Esophagus muscularis mucosa (tissue), 4 donors: Measurements from ENCODE around the gene NR5A2. TPM values are rescaled to one million over a fixed set of nuclear protein-coding genes. Genes with fewer than 3 reads are reported as not detected.

Experiments
- DNase-seq: peaks from one replicate; pipeline ENCODE4 v3.0.0-alpha.2; 2017; ENCODE audit errors: extremely low spot score
- H3K27ac ChIP-seq, 4 donors: fragments of 200-600 bp; sonication (generic); replicated peaks in 1 of 4; 1 replicate in 3 of 4; 2 replicates in 1 of 4; pipeline ENCODE4 v1.5.1; 2016 to 2019; ENCODE audit warnings: mild to moderate bottlenecking in 1 of 4
- H3K27me3 ChIP-seq, 4 donors: fragments of 200-600 bp; sonication (generic); one replicate each; pipeline versions ENCODE4 v1.5.1 to v1.6.0; 2016 to 2019
- H3K36me3 ChIP-seq, 4 donors: fragments of 200-600 bp; sonication (generic); one replicate each; pipeline ENCODE4 v1.5.1; 2016 to 2019
- H3K4me1 ChIP-seq, 4 donors: fragments of 200-600 bp; sonication (generic); one replicate each; pipeline ENCODE4 v1.5.1; 2016 to 2019
- H3K4me3 ChIP-seq, 4 donors: fragments of 200-600 bp; sonication (generic); 1 replicate in 2 of 4; 2 replicates in 2 of 4; pipeline ENCODE4 v1.5.1; 2016 to 2019; ENCODE audit warnings: mild to moderate bottlenecking in 4 of 4, moderate library complexity in 1 of 4
- H3K9me3 ChIP-seq, 4 donors: fragments of 200-600 bp; sonication (generic); 1 replicate in 3 of 4; 2 replicates in 1 of 4; pipeline ENCODE4 v1.5.1; 2016 to 2019
- EP300 ChIP-seq: sonication (generic); formaldehyde crosslinking; IDR thresholded peaks from one replicate; pipeline ENCODE4 v1.6.1; 2017; ENCODE audit warnings: antibody characterized with exemption
- POLR2A ChIP-seq: fragments of 450-650 bp; IDR thresholded peaks from one replicate; pipeline ENCODE4 v1.6.1; 2017; ENCODE audit warnings: antibody characterized with exemption, moderate library complexity, mild to moderate bottlenecking, low read depth
- POLR2AphosphoS5 ChIP-seq, 2 donors: sonication (generic); formaldehyde crosslinking; IDR thresholded peaks; one replicate each; pipeline ENCODE4 v1.6.1; 2017; ENCODE audit warnings: antibody characterized with exemption in 2 of 2
- WGBS: methylation state at CpG from one replicate; pipeline ENCODE4 v1.1.5; 2018; 5-methylcytosine and 5-hydroxymethylcytosine counted together
- intact Hi-C: fragments of 100-400 bp; cut with DNase I; formaldehyde crosslinking; loops from one replicate; pipeline ENCODE4 v1.15.1; 2023
- total RNA-seq, 4 donors: library from RNA; depleted of rRNA; stranded (reverse); fragments of >200 nt; gene quantifications; one replicate each; pipeline versions ENCODE4 v1.1.0 to v1.2.1, GENCODE V29; 2016
- TF ChIP-seq, protein P1 (sequence below), 3 experiments: fragments of 200-600 bp in 2 of 3; fragments of 450-650 bp in 1 of 3; sonication (generic) in 2 of 3; IDR thresholded peaks; one replicate each; pipeline ENCODE4 v1.5.1; 2017 to 2019; ENCODE audit warnings: antibody characterized with exemption in 3 of 3, mild to moderate bottlenecking in 2 of 3, moderate library complexity in 1 of 3

The NR5A2 gene
- total RNA-seq, 4 donors from 2014 or later, result 0.83 to 4.0 (median 2.9) TPM

DNA sequence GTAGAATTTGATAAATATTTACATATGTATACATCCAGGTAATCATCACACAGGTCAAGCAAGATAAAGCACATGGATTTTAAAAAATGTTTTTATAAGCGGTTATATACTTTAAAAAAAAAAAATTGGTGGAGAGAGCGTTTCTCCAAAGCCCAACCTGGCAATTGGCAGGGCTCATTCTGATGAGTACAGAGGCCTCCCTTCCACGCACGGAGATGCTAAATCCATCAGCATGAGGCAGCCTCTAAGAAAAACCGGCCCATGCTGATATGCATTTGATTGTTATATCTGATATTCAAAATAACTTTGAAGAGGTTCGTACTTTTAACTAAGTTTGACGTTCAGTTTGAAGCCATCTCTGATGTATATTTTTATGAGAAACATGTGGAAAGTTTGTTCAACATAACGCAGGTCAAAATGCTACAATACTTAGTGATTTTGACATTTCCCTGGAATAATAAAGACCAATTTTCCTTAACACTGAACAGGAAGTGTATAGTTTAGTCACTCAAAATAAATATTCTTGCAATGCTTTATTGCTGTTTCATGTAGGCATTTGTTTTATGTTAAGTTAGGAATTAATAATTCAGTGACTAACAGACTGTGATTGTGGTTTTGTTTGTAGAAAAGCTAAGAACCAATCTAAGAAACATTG is 151.7 kb downstream of the NR5A2 start:
- TF ChIP-seq POLR2A, result no peak
- TF ChIP-seq, protein P1, sequence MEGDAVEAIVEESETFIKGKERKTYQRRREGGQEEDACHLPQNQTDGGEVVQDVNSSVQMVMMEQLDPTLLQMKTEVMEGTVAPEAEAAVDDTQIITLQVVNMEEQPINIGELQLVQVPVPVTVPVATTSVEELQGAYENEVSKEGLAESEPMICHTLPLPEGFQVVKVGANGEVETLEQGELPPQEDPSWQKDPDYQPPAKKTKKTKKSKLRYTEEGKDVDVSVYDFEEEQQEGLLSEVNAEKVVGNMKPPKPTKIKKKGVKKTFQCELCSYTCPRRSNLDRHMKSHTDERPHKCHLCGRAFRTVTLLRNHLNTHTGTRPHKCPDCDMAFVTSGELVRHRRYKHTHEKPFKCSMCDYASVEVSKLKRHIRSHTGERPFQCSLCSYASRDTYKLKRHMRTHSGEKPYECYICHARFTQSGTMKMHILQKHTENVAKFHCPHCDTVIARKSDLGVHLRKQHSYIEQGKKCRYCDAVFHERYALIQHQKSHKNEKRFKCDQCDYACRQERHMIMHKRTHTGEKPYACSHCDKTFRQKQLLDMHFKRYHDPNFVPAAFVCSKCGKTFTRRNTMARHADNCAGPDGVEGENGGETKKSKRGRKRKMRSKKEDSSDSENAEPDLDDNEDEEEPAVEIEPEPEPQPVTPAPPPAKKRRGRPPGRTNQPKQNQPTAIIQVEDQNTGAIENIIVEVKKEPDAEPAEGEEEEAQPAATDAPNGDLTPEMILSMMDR (IDR thresholded peaks at IDR 0.05), result no peak
- TF ChIP-seq EP300, result no peak
- no peak for TF ChIP-seq POLR2AphosphoS5 (IDR thresholded peaks at IDR 0.05)
- no peaks in the 10 kb centered on the region for H3K27me3 ChIP-seq
- H3K9me3 ChIP-seq, result no peaks in the 10 kb centered on the region
- 55% methylated on average over 8 of the region's 8 CpGs for WGBS
- H3K27ac ChIP-seq, result no peak overlapping the region
- intact Hi-C loops, result no loop called here
- peaks cover 7 to 12% (median 11%) of the 10 kb centered on the region in 4 donors for H3K4me1 ChIP-seq
- no peak overlapping the region for H3K4me3 ChIP-seq
- no peak for DNase-seq
- H3K36me3 ChIP-seq, result no peaks in the 10 kb centered on the region

DNA sequence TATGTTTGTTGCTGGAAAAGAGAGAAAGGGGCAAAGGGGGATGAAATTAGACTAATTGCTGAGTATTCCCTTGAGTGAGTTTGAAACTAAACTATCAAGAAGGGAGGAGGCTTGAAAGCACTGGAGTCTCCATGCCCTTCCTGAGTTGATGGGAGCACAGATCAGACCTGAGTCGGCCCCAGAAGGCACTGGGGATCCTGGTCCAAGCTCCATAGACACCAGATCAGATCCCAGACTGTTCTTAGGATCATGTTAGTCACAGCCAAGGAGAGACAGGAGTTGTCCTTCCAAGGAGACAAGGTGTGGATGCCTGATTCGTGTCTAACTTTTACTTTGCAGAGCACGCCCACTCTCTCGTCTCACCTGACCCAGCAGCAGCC is 152.3 kb downstream of the NR5A2 start:
- TF ChIP-seq, protein P1 (IDR thresholded peaks at IDR 0.05), result no peak
- TF ChIP-seq POLR2AphosphoS5 (IDR thresholded peaks at IDR 0.05), result no peak
- TF ChIP-seq POLR2A, result no peak
- no peak for TF ChIP-seq EP300
- Histone ChIP-seq H3K4me1 (peaks cover 12 to 17% (median 15%) of the 10 kb centered on the region in 4 donors), H3K4me3 (no peak overlapping the region), H3K27ac (no peak overlapping the region), H3K36me3 (no peaks in the 10 kb centered on the region), H3K27me3 (no peaks in the 10 kb centered on the region), H3K9me3 (no peaks in the 10 kb centered on the region)
- WGBS, result 85% methylated on average over 4 of the region's 4 CpGs
- no peak for DNase-seq
- intact Hi-C loops, result no loop called here

DNA sequence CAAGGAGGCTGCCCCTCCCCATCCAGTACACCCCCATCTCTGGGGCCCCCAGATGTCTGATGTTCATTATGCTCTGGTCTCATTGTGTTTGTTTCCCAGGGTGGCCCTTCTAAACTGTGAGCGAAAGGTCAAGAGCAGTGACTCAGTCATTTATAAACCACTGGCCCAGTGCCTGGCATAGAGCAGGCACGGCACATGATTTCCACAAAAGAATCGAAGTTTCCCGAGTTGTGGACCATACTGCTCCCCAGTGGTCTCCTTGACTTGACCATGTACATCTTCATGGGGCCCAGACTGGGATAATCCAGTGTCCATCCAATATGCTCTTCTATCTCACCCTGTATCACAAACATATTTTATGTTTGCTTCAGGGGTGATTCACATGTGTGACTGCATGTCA is 153.3 kb downstream of the NR5A2 start:
- DNase-seq, result no peak
- TF ChIP-seq POLR2AphosphoS5 (IDR thresholded peaks at IDR 0.05), result no peak
- no peak for TF ChIP-seq POLR2A
- H3K27ac ChIP-seq, result no peak overlapping the region
- H3K4me1 ChIP-seq, result peaks cover 12 to 19% (median 15%) of the 10 kb centered on the region in 4 donors
- intact Hi-C loops, result no loop called here
- no peaks in the 10 kb centered on the region for H3K27me3 ChIP-seq
- no peak overlapping the region for H3K4me3 ChIP-seq
- no peaks in the 10 kb centered on the region for H3K36me3 ChIP-seq
- WGBS, result 54% methylated on average over 4 of the region's 4 CpGs
- no peaks in the 10 kb centered on the region for H3K9me3 ChIP-seq

DNA sequence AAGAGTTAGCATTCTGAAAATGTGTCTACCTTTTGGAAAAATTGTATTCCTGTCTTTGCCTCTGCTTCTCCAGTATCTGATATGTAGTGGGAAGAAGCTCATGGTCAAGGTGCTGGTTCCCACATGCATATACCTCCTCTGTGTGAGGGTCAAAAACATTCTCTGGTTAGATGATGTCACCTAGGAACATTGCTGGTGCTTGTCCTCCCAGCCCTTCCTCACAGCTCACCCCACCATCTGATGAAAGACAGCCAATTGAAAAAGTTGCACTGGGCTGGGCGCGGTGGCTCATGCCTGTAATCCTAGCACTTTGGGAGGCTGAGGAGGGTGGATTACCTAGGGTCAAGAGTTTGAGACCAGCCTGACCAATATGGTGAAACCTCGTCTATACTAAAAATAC is 154.4 kb downstream of the NR5A2 start:
- no peaks in the 10 kb centered on the region for H3K9me3 ChIP-seq
- 100% methylated on average over 3 of the region's 3 CpGs for WGBS
- intact Hi-C loops, result no loop called here
- H3K36me3 ChIP-seq, result no peaks in the 10 kb centered on the region
- H3K4me3 ChIP-seq, result no peak overlapping the region
- no peaks in the 10 kb centered on the region for H3K27me3 ChIP-seq
- no peak overlapping the region for H3K27ac ChIP-seq
- TF ChIP-seq POLR2AphosphoS5 (IDR thresholded peaks at IDR 0.05) (no peak), EP300 (no peak), POLR2A (no peak)
- TF ChIP-seq, protein P1 (IDR thresholded peaks at IDR 0.05), result no peak
- H3K4me1 ChIP-seq, result peaks cover 12 to 19% (median 15%) of the 10 kb centered on the region in 4 donors
- DNase-seq, result no peak

DNA sequence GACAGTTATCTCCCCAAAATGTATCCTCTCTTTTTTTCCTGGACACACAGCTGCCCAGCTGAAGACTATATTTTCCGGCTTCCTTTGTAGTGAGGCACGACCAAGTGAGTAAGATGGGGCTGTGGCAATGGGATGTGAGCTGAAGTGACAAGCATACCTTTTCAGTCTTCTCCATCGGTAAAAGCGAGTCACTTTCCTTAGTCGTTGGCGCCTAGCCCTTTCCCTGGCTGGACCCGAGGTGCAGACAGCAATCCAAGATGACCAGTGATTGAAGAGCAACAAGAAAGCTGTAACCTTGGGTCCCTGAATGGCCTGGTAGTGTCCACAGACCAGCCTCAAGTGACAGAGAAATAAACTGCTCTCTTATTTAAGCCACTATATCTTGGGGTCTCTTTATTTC is 155.2 kb downstream of the NR5A2 start:
- Histone ChIP-seq H3K27ac (no peak overlapping the region), H3K4me3 (no peak overlapping the region), H3K27me3 (no peaks in the 10 kb centered on the region), H3K4me1 (peaks cover 12 to 19% (median 15%) of the 10 kb centered on the region in 4 donors), H3K9me3 (no peaks in the 10 kb centered on the region), H3K36me3 (no peaks in the 10 kb centered on the region)
- DNase-seq, result no peak
- 88% methylated on average over 7 of the region's 7 CpGs for WGBS
- no peak for TF ChIP-seq POLR2A
- TF ChIP-seq, protein P1 (IDR thresholded peaks at IDR 0.05), result no peak
- no peak for TF ChIP-seq EP300
- TF ChIP-seq POLR2AphosphoS5 (IDR thresholded peaks at IDR 0.05), result no peak
- intact Hi-C loops, result no loop called here
